GM19239 (cell line): Measurements from ENCODE around the gene EML3.
"Not testable (repeated sequence)": the region's sequence is repeated elsewhere in the genome, so short reads cannot be mapped to it uniquely, and the experiment has no call there.

Experiments
- DNase-seq: peaks from one replicate; pipeline ENCODE4 v3.0.0; 2011; ENCODE audit warnings: low spot score; ENCODE audit not compliant: insufficient read length
- FAIRE-seq: peaks from 2 replicates; lab custom pipeline; 2011; peaks lifted over from hg19 to GRCh38; lab: Jason Lieb, UNC

The EML3 gene, protein sequence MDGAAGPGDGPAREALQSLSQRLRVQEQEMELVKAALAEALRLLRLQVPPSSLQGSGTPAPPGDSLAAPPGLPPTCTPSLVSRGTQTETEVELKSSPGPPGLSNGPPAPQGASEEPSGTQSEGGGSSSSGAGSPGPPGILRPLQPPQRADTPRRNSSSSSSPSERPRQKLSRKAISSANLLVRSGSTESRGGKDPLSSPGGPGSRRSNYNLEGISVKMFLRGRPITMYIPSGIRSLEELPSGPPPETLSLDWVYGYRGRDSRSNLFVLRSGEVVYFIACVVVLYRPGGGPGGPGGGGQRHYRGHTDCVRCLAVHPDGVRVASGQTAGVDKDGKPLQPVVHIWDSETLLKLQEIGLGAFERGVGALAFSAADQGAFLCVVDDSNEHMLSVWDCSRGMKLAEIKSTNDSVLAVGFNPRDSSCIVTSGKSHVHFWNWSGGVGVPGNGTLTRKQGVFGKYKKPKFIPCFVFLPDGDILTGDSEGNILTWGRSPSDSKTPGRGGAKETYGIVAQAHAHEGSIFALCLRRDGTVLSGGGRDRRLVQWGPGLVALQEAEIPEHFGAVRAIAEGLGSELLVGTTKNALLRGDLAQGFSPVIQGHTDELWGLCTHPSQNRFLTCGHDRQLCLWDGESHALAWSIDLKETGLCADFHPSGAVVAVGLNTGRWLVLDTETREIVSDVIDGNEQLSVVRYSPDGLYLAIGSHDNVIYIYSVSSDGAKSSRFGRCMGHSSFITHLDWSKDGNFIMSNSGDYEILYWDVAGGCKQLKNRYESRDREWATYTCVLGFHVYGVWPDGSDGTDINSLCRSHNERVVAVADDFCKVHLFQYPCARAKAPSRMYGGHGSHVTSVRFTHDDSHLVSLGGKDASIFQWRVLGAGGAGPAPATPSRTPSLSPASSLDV

GRCh38 chr11:62612366-62613290 is at the start of gene EML3, which contains the start of gene ROM1:
Gene EML3 (minus strand): TSS chr11:62612775. CDS start chr11:62612457, 318 bp downstream.
Gene ROM1 (plus strand): TSS chr11:62613257. CDS start chr11:62613282, 25 bp downstream.
- DNase-seq (peak; percentile 92), FAIRE-seq (peak; percentile 97)

GRCh38 chr11:62656796-62657429 is 44.3 kb upstream of the EML3 start:
- FAIRE-seq (no peak), DNase-seq (no peak)

GRCh38 chr11:62654297-62654696 is 41.7 kb upstream of the EML3 start:
- FAIRE-seq (no peak), DNase-seq (no peak)

DNA sequence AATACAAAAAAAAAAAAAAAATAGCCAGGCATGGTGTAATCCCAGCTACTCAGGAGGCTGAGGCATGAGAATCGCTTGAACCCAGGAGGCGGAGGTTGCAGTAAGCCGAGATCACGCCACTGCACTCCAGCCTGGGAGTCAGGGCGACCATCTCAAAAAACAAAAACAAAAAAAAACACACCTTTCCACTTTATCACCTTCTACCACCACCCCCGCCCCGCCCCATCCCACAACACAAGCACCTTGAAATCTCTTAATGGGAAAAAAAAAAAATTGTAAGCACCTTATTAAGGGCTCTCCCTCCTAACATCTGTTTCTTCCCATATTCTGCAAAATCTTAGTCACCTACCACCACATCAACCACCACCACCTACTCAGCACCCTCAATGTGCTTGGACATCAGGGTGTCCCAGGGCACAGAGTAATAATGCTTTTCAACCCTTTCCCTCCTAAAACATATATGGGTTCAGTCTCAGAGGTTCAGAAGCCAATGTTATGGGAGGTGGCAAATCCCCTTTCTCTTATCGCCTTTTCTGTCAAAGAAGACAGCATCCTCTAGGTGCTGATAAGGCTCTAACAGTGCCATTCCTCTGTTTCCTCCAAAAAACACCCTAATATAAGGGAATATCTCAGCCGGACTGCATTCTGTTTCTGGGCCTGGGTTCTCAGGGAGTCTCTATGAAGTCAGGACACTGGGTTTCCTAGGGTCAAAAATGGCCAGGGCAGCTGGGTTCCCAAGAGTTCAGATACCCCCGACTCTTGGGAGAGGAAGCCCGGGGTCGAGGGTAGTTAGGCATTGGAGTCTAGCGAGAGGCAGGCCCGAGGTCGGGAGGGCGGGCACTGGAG is 39.8 kb upstream of the EML3 start:
- DNase-seq = no peak
- peak; percentile 84 for FAIRE-seq

DNA sequence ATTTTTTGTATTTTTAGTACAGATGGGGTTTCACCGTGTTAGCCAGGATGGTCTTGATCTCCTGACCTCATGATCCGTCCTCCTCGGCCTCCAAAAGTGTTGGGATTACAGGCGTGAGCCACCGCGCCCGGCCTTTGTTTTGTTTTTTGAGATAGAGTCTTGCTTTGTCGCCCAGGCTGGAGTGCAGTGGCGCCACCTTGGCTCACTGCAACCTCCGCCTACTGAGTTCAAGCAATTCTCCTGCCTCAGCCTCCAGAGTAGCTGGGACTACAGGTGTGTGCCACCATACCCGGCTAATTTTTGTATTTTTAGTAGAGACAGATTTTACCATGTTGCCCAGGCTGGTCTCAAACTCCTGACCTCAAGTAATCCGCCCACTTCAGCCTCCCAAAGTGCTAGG is 37.7 kb upstream of the EML3 start:
- not testable (repeated sequence) for FAIRE-seq, DNase-seq

DNA sequence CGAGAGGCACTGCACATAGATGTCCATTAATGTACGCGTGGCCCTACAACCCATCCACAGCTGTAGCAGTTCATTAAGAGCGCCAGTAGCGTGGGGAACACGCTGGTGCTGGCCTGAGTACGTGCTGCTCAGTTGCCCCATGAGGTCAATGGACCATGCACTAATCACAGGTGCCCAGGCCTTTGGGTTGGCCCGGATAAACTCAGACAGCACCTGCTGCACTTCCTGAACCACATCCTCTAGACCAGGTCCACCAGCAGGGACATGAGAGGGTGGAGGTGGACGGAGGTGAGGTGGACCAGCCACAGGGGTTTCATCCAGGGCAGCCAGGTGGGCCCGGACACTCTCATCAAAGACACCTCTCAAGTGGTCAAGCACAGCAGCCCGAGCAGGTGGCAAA is 36.9 kb upstream of the EML3 start:
- FAIRE-seq (no peak), DNase-seq (no peak)

- DNase-seq (no peak), FAIRE-seq (no peak)
Observed at GRCh38 chr11:62648967-62649364, 36.4 kb upstream of the EML3 start.

GRCh38 chr11:62648185-62648966 is 35.8 kb upstream of the EML3 start:
- no peak for FAIRE-seq
- no peak for DNase-seq

DNA sequence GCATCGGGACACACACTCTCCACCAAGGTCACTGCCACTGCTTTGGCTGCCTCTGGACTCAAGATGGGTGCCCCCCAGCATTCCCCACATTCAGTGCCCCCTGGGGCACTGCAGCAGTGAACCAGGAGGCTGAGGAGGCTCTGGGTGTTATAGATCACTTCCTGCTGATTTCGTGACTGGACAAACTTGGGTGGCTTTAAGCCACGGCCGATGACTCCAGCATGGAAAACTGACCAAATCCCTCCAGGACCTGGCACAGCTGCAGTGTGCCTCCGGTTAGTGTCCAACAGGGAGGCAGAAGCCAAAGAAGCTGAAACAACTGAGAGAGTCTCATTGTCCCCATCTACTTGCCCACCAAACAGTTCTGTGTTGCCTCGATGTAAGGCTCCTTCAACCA is 35.0 kb upstream of the EML3 start:
- DNase-seq (no peak), FAIRE-seq (no peak)

DNA sequence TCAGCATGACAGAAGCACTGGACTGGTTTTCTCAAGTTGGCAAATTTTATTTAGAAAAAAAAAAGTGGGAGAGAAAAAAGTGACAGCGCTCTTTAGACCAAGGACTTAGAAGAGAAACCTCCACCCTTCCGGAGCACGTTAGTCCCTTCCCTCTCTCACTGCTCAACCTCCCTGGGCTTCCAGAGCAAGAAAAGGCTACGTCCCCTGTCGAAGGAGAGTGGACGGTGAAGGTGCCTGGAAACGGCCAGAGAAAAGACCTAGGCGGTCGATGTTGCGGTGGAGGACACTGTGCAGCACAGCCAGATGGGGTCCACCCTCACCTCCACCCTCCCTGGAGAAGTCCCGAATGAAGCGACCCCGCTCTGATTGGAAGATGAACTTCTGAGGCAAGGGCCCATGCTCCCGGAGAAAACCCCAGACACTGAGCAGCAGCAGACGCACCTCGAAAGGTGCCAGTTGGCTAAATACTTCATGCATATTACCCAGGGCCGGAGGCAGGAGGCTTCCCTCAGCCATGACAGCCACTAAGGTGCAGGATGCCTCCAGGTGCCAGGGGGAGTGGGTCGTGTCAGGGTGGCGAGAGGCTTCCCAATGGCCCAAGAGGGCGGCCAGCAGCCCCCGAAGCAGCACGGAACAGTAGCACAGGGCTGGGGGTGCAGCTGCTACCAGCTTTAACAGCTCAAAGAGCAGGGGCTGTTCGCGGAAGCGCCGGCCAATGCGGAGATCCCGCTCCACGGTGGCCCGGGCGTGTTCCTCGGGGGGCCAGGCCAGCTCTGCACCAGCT is 34.4 kb upstream of the EML3 start:
- DNase-seq = no peak

GRCh38 chr11:62645946-62646824 is 33.6 kb upstream of the EML3 start, which contains the start of gene GANAB:
Gene GANAB (minus strand): TSS chr11:62646613. CDS start chr11:62646599, 14 bp downstream.
- DNase-seq = peak; percentile 99
- FAIRE-seq = peak; percentile 75

More for the DNA sequence above, 34.4 kb upstream of the EML3 start:
- no peak for FAIRE-seq

GRCh38 chr11:62645671-62645945 is 33.0 kb upstream of the EML3 start:
- DNase-seq = no peak
- peak; percentile 69 for FAIRE-seq

GRCh38 chr11:62644220-62644619 is 31.6 kb upstream of the EML3 start:
- FAIRE-seq (no peak), DNase-seq (no peak)

GRCh38 chr11:62632492-62632891 is 19.9 kb upstream of the EML3 start:
- DNase-seq (no peak), FAIRE-seq (no peak)

GRCh38 chr11:62627713-62628112 is 15.1 kb upstream of the EML3 start:
- FAIRE-seq (no peak), DNase-seq (no peak)

GRCh38 chr11:62622476-62623089 is 10.0 kb upstream of the EML3 start:
- DNase-seq = no peak
- no peak for FAIRE-seq
